ENCODE measurements around the gene FAM234B. TPM values are rescaled to one million over a fixed set of nuclear protein-coding genes. Genes with fewer than 3 reads are reported as not detected.

The FAM234B gene
- total RNA-seq, 1 experiment from 2014 or later = 4.3 TPM

- no peak for DNase-seq (ENCODE audit: low spot score)
Measured at GRCh38 chr12:13116259-13116658, 72.1 kb downstream of the FAM234B start.

- DNase-seq (ENCODE audit: low spot score) = no peak
Measured at GRCh38 chr12:13117029-13117428, 72.8 kb downstream of the FAM234B start.

GRCh38 chr12:13119826-13120225 lies 75.6 kb downstream of the FAM234B start:
- no peak for DNase-seq (ENCODE audit: low spot score)

GRCh38 chr12:13120413-13120812 lies 76.2 kb downstream of the FAM234B start:
- DNase-seq (ENCODE audit: low spot score) = no peak

- no peak for DNase-seq (ENCODE audit: low spot score)
Measured at GRCh38 chr12:13121568-13121967, 77.4 kb downstream of the FAM234B start.

- peak; percentile 90 for DNase-seq (ENCODE audit: low spot score)
Measured at GRCh38 chr12:13124656-13125505, 80.7 kb downstream of the FAM234B start.

GRCh38 chr12:13125996-13126395 lies 81.8 kb downstream of the FAM234B start:
- DNase-seq (ENCODE audit: low spot score) = no peak

GRCh38 chr12:13126494-13126893 lies 82.3 kb downstream of the FAM234B start:
- DNase-seq (ENCODE audit: low spot score) = no peak

- DNase-seq (ENCODE audit: low spot score) = no peak
Measured at GRCh38 chr12:13127444-13127843, 83.3 kb downstream of the FAM234B start.

- DNase-seq (ENCODE audit: low spot score) = no peak
Measured at GRCh38 chr12:13128291-13128965, 84.2 kb downstream of the FAM234B start.

- no peak for DNase-seq (ENCODE audit: low spot score)
Measured at GRCh38 chr12:13130981-13131380, 86.8 kb downstream of the FAM234B start.

Other genes with a start within 250 kb of the FAM234B start
- 96.6 and 99.2 TPM in 2 replicates for gene DDX47, start 231.0 kb upstream of the FAM234B start, total RNA-seq (2014; rRNA removed; shearing (Covaris generic))
- gene GPRC5A, start 152.8 kb upstream of the FAM234B start, total RNA-seq (2014; rRNA removed; shearing (Covaris generic)) = 30.0 and 53.5 TPM in 2 replicates
- gene GPRC5D, start 92.2 kb upstream of the FAM234B start, total RNA-seq (2014; rRNA removed; shearing (Covaris generic)) = not detected in 2 replicates
- gene HEBP1, start 44.1 kb upstream of the FAM234B start, total RNA-seq (2014; rRNA removed; shearing (Covaris generic)) = 4.3 and 7.1 TPM in 2 replicates
- 1.6 and 2.6 TPM in 2 replicates for gene GSG1, start 59.3 kb downstream of the FAM234B start, total RNA-seq (2014; rRNA removed; shearing (Covaris generic))
- gene EMP1, start 152.3 kb downstream of the FAM234B start, total RNA-seq (2014; rRNA removed; shearing (Covaris generic)) = 28.7 and 41.0 TPM in 2 replicates

Data from A172 (cell line).